GM21381 (cell line): ENCODE results near the gene CIROP.

ENCODE experiments used
- ATAC-seq: cut with Tn5 transposase; IDR thresholded peaks from one replicate; pipeline ENCODE4 v1.9.1; 2021; ENCODE audit warnings: mild to moderate bottlenecking, moderate library complexity; ENCODE audit not compliant: unreplicated experiment

The CIROP gene

DNA sequence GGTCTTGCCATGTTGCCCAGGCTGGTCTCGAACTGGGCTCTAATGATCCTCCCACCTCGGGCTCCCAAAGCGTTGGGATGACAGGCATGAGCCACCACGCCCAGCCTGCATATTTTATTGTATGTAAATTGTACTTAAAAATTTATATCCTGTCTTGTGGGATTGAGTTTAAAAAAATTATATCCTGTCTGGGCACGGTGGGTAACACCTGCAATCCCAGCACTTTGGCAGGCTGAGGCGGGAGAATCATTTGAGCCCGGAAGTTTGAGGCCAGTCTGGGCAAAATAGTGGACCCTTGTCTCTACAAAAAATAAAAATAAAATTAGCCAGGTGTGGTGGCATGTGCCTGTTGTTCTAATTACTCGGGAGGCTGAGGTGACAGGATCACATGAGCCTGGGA lies 28.2 kb upstream of the CIROP start:
- no peak for ATAC-seq

DNA sequence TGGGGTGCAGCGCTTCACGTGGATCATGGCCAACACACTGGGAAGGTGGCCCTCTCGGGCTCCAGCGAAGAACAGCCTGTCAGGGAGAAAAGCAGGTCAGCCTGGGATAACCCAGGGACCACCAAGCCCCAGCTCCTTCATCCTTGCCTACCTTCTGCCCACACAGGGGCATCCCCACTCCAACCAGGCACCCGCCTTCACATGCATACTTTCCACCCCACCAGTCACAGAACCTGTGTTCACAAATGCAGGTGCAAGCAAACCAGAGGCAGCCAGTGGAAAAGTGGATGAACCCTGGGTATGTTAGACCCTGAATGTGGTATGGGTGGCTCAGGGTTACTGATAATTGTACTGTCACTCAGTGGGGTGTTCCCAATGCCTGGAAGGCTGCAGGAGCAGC lies 26.7 kb upstream of the CIROP start:
- ATAC-seq, result no peak

GRCh38 chr14:23130871-23131270 lies 26.1 kb upstream of the CIROP start:
- ATAC-seq, result no peak

DNA sequence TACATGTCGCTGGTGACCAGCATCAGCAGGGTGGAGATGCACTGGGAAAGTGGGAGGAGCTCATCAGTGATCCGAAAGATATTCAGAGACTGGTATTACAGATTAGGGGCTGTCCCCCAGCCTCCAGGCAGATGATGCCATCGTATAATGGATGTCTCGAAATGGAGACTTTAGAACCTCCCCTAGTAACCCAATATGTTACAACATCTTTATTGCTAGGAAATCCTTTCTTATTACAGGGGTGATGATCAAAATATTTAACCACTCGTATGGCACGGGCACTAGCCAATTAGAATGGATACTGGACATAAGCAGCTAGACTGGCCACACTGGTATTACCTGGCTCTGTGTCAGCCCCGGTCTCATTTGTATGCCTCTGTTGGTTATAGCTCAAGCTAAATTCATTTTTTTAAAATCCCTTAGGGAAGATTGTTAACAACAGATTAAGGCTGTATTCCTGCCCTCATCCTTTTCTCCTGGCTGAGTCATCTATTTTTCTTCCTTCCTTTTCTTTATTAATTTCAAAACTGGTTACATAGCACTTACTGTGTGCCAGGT lies 25.0 kb upstream of the CIROP start:
- ATAC-seq, result no peak

GRCh38 chr14:23128969-23129758 lies 24.4 kb upstream of the CIROP start:
- ATAC-seq, result no peak

GRCh38 chr14:23127861-23128260 lies 23.1 kb upstream of the CIROP start:
- no peak for ATAC-seq

- no peak for ATAC-seq
These were observed 21.9 kb upstream of the CIROP start for GRCh38 chr14:23126548-23127278.

GRCh38 chr14:23125933-23126524 lies 21.2 kb upstream of the CIROP start:
- no peak for ATAC-seq

DNA sequence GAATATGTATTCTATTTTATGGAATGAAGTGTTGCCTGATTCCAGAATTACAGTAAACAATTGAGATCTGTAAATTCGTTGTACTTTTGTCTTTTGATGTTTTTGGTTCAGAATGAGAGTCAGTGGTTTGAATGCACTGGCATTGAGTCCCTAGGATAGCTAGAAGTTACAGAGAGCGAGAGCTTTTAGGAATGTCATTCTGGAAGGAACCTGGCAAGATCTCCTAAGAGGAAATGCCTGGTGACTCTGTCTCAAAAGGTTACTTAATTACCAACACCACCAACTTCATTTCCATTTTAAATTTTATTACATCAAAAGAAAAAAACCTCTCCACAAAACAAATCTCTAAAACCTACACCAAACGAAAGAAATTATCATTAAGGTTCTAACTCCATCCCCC lies 20.2 kb upstream of the CIROP start:
- no peak for ATAC-seq

DNA sequence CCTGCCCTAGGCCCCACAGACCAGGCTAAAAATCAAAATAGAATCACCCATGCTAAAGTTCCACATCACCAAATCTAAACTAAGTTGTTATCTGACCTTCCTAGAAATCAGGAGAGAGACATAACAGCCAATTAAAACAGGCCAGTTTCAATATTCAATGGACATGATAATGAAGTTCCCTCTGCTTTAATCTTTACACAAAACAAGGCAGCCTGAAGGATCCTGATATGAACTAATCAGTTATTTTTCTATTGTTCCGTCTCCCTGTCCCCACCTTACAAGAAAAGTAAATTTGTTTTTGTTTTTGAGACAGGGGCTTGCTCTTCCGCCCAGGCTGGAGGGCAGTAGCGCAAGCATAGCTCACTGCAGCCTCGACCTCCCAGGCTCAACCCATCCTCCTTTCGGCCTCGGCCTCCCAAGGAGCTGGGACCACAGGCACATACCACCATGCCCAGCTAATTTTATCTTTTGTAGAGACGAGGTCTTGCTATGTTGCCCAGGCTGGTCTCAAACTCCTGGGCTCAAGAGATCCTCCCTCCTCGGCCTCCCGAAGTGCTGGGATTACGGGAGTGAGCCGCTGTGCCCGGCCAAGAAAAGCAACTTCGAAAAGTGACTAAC lies 19.7 kb upstream of the CIROP start:
- ATAC-seq, result no peak

DNA sequence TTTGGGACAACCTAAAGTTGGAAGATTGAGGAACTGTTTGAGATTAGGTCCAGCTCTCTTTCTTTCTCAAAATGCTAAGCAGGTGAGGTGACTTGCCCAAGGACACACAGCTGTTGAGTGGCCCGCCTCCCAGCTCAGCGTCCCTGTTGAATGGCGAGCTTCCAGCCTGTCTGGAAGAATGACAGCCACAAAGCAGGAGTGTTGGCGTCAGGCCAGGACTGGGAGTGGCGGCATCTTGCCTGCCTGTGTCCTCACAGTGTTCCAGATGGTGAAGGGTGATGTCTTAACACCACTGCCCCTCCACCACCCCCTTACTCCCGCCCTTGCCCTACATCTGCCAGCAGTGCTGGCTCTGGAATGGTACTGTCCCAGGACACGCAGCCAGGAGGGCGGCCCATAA lies 18.6 kb upstream of the CIROP start:
- no peak for ATAC-seq

GRCh38 chr14:23122086-23122485 lies 17.3 kb upstream of the CIROP start:
- no peak for ATAC-seq

- peak; percentile 48 for ATAC-seq
These were observed 16.6 kb upstream of the CIROP start for GRCh38 chr14:23121361-23121771.

DNA sequence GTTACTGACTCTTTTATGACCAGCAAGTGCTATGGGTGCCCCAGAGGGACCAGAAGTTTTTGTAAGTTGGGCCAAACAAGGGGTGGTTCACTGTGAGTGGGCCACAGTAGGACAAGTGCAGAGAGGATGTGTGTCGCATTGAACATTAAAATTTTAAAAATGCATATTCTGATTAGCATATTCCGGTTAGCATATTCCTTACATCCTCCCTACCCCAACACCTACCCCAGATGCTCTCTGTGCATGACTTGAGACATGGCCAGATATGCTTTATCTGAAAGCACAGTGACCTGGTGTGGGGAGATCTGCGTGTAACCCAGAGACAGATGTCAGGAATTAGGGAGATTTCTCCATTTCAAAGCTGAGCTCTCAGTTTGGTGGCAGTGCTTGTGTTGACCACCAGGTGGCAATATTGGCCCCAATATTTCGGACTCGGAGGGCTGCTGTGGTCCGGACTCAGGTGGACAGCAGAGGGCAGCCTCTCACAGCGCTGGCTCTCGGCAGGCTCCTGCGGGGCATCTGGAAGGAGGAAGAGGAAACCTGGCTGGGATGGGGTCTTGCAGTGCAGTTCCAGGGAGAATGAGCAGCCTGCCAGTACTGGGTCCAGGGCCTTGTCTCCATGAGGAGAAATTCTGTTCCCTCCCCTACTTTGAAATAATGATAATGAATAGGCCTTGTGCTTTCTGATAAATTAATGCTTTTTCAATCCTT lies 15.9 kb upstream of the CIROP start:
- ATAC-seq, result peak; percentile 75

- ATAC-seq, result no peak
These were observed 14.9 kb upstream of the CIROP start for GRCh38 chr14:23119363-23120327.

GRCh38 chr14:23118506-23119362 lies 13.9 kb upstream of the CIROP start, which contains the start of gene CEBPE:
CEBPE (minus strand) TSS chr14:23119255; CDS start chr14:23119091, 164 bp downstream.
- no peak for ATAC-seq

DNA sequence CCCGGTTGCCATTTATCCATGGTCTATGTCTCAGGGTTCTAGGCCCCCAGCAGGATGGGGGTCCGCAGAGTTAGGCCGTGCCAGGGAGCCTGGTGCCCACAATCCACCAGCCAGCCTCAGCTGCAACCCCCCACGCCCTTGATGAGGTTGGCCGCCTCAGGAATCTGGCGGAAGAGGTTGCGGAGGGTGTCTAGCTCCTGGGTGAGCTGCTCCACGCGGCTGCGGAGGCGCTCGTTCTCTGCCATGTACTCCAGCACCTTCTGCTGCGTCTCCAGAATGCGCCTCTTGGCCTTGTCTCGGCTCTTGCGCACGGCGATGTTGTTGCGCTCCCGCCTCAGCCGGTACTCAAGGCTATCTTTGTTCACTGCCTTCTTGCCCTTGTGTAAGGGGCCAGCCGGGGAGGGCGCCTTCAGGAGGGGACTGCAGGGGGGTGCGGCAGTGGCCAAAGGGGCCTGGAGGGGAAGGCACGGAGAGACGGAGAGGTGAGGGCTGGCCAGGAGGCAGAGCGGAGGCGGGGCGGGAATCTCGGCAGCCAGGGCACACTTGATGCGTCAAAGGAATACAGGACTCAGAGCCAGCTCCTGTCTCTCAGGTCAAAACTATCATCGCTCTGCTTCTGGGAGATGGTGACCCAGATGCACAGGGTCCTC lies 12.7 kb upstream of the CIROP start:
- no peak for ATAC-seq

GRCh38 chr14:23115918-23116317 lies 11.1 kb upstream of the CIROP start:
- no peak for ATAC-seq
